Peyer's patch (tissue), 4 donors: ENCODE results near the gene KRT80. TPM values are rescaled to one million over a fixed set of nuclear protein-coding genes. Genes with fewer than 3 reads are reported as not detected.

Experiments used
- DNase-seq, 3 donors: peaks; one replicate each; pipeline ENCODE4 v3.0.0-alpha.2; 2017 to 2019
- H3K27ac ChIP-seq, 4 donors: fragments of 200-600 bp; sonication (generic); one replicate each; pipeline ENCODE4 v1.5.1; 2016 to 2019
- H3K27me3 ChIP-seq, 2 donors: fragments of 200-600 bp; sonication (generic); one replicate each; pipeline ENCODE4 v1.5.1; 2019
- H3K36me3 ChIP-seq, 3 donors: fragments of 200-600 bp; sonication (generic); one replicate each; pipeline ENCODE4 v1.5.1; 2016 to 2019
- H3K4me1 ChIP-seq, 4 donors: fragments of 200-600 bp; sonication (generic); one replicate each; pipeline ENCODE4 v1.5.1; 2016 to 2019
- H3K4me3 ChIP-seq, 4 donors: fragments of 200-600 bp; sonication (generic); 1 replicate in 3 of 4; 2 replicates in 1 of 4; pipeline ENCODE4 v1.5.1; 2016 to 2019; ENCODE audit warnings: mild to moderate bottlenecking in 1 of 4
- H3K9me3 ChIP-seq, 4 donors: fragments of 200-600 bp; sonication (generic); one replicate each; pipeline ENCODE4 v1.5.1; 2016 to 2019; ENCODE audit warnings: mild to moderate bottlenecking in 1 of 4
- CTCF ChIP-seq, 6 experiments: fragments of 450-650 bp in 4 of 6; fragments of 200-600 bp in 2 of 6; sonication (generic) in 1 of 6; IDR thresholded peaks; one replicate each; pipeline ENCODE4 v1.5.1; 2017 to 2019; ENCODE audit warnings: antibody characterized with exemption in 6 of 6, mild to moderate bottlenecking in 3 of 6, moderate library complexity in 1 of 6
- POLR2A ChIP-seq, 2 donors: fragments of 450-650 bp; IDR thresholded peaks; one replicate each; pipeline ENCODE4 v1.5.1; 2017; ENCODE audit warnings: antibody characterized with exemption in 2 of 2, mild to moderate bottlenecking in 2 of 2, moderate library complexity in 2 of 2
- total RNA-seq, 4 donors: library from RNA; depleted of rRNA; stranded (reverse); fragments of >200 nt; gene quantifications; one replicate each; pipeline ENCODE4 v1.1.0, GENCODE V29; 2016

KRT80 gene
- total RNA-seq, 4 donors from 2014 or later: 0.13 to 0.38 TPM; not detected in 2

DNA sequence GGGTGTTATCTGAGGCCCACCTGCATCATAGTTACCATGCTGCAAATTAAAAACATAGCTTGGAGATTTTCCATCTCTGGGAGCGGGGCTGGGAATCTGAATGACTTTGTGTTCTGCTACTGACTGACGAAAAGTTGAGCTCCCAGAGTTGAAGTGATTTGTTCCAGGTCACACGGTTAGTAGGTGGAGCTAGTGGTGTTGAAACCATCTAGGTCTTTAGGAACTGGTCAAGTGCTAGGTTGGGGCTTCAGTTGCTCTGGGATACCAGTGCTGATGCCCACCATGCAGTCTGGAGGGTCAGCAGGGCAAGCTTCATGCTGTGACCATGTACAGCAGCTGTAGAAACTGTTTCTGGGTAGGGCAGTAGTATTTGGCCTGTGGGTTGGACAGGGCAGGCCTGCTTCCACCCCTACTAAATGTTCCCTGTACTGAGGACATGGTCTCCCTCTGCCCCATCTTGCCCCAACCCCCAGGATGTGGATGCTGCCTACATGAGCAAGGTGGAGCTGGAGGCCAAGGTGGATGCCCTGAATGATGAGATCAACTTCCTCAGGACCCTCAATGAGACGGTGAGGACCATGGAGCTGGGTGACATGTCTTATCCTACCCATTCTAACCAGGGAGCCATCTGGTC is 46.5 kb upstream of the KRT80 start:
- Histone ChIP-seq H3K4me3 (no peak overlapping the region), H3K27me3 (peaks cover 0 to 2% of the 10 kb centered on the region in 2 donors), H3K4me1 (peaks cover 0 to 9% (median 0%) of the 10 kb centered on the region in 4 donors), H3K36me3 (no peaks in the 10 kb centered on the region), H3K9me3 (no peaks in the 10 kb centered on the region), H3K27ac (no peak overlapping the region)
- no peak for TF ChIP-seq CTCF (IDR thresholded peaks at IDR 0.05)
- no peak for TF ChIP-seq POLR2A (IDR thresholded peaks at IDR 0.05)
- DNase-seq: no peak

DNA sequence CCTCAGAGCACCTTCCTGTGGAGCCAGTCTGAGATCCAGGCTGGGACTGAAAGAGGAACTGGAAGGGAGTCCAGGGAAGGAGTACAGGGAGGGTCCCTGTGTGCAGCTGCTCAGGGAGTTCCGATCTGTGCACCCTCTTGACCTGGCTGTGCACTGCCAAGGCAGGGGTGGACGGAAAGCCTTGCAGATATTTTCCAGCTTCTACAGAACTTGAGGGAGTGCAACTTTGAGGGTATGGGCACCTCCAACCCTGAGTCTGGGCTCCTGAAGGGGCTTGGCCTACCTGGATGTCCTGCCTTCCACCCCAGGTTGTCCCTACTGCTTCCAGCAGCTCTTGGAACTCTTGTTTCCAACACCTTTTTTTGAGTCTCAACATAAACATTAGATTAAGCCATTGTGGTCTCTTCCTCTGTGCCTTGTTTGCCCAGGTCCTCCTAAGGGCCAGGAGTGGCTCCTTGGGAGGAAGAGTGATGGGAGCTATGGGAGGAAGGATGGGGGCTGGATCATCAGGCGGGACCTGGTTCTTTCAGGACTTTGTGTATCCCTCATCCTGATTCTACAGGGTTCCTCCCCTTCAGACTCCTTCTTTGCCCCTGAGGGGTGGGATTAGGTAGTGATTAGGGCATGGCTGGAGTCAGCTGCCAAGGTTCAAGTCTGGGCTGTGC is 44.7 kb upstream of the KRT80 start:
- Histone ChIP-seq H3K9me3 (no peaks in the 10 kb centered on the region), H3K27ac (no peak overlapping the region), H3K27me3 (peaks cover 0 to 6% of the 10 kb centered on the region in 2 donors), H3K36me3 (no peaks in the 10 kb centered on the region), H3K4me1 (peaks cover 0 to 20% (median 0%) of the 10 kb centered on the region in 4 donors), H3K4me3 (no peak overlapping the region)
- TF ChIP-seq CTCF (IDR thresholded peaks at IDR 0.05): no peak
- no peak for TF ChIP-seq POLR2A (IDR thresholded peaks at IDR 0.05)
- DNase-seq: no peak

DNA sequence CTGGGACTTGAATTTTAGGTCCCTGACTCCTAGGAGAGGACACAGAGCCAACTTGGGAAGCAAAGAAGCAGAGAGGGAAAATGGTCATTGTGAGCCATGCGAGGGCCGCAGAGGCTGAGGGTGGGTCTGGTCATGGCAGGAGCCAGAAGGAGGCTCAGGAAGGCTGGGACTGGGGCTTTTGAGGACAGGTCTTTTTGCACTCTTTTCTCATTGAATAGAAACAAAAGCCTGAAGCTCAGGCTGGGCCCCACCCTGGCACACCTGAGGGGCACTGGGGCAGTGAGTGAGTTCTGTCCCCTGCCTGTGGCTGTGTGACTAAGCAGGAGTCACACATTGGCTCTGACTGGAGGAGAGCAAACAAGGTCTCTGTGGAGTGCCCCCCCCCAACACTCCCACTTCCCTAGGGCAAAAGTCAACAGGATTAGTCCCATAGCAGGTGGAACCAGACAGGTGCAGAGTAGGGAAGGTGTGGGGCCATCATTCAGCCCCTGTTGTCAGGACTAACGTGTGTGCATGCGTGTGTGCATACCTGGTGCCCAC is 44.1 kb upstream of the KRT80 start:
- H3K9me3 ChIP-seq: no peaks in the 10 kb centered on the region
- H3K4me1 ChIP-seq: peaks cover 0 to 20% (median 0%) of the 10 kb centered on the region in 4 donors
- TF ChIP-seq POLR2A (IDR thresholded peaks at IDR 0.05) (no peak), CTCF (IDR thresholded peaks at IDR 0.05) (no peak)
- H3K36me3 ChIP-seq: no peaks in the 10 kb centered on the region
- peaks cover 0 to 6% of the 10 kb centered on the region in 2 donors for H3K27me3 ChIP-seq
- peak in 2 of 3 donors; percentile 65 to 74 for DNase-seq
- H3K27ac ChIP-seq: no peak overlapping the region
- H3K4me3 ChIP-seq: no peak overlapping the region

DNA sequence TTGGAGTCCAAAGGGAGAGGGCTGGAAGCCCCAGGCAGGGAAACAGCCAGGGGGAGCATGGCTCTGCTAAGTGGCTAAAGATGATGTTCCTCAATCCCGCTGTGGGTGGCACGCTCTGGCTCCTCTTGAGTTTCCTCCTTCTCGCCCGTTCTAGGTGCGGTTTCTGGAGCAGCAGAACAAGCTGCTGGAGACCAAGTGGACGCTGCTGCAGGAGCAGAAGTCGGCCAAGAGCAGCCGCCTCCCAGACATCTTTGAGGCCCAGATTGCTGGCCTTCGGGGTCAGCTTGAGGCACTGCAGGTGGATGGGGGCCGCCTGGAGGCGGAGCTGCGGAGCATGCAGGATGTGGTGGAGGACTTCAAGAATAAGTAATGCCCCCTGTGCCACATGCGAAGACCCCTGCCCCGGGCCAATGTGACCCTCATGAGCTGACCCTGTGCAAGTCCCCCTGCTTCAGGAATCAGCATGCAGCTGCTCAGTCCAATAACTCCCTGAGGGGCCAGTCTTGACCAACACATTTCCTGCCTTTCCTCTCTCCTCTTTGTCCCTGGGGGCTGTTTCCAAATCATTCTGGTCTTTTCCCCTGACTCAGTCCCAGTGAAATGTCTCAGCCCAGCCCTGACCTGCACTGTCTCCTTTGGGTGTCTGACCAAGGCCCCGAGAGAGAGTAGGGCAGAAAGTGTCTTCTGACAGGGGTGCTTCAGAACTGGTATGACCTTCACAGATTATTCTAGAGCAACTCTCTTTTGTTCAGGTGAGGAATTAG is 43.4 kb upstream of the KRT80 start:
- Histone ChIP-seq H3K27me3 (peaks cover 0 to 6% of the 10 kb centered on the region in 2 donors), H3K36me3 (no peaks in the 10 kb centered on the region), H3K27ac (no peak overlapping the region), H3K4me3 (no peak overlapping the region), H3K4me1 (peaks cover 0 to 20% (median 0%) of the 10 kb centered on the region in 4 donors), H3K9me3 (no peaks in the 10 kb centered on the region)
- TF ChIP-seq POLR2A (IDR thresholded peaks at IDR 0.05): no peak
- TF ChIP-seq CTCF (IDR thresholded peaks at IDR 0.05): no peak
- DNase-seq: no peak

- H3K27ac ChIP-seq: no peak overlapping the region
- TF ChIP-seq POLR2A (IDR thresholded peaks at IDR 0.05) (no peak), CTCF (IDR thresholded peaks at IDR 0.05) (no peak)
- peaks cover 0 to 20% (median 0%) of the 10 kb centered on the region in 4 donors for H3K4me1 ChIP-seq
Observed at GRCh38 chr12:52234223-52234810, 42.5 kb upstream of the KRT80 start.

More at GRCh38 chr12:52234223-52234810, 42.5 kb upstream of the KRT80 start:
- DNase-seq: no peak
- H3K9me3 ChIP-seq: no peaks in the 10 kb centered on the region
- no peak overlapping the region for H3K4me3 ChIP-seq
- H3K36me3 ChIP-seq: no peaks in the 10 kb centered on the region
- peaks cover 0 to 6% of the 10 kb centered on the region in 2 donors for H3K27me3 ChIP-seq
